Breast epithelium (tissue), 3 donors: Measurements from ENCODE around the gene BRD8.

Experiments used
- POLR2A ChIP-seq: fragments of 450-650 bp; IDR thresholded peaks from one replicate; pipeline ENCODE4 v1.6.1; 2016; ENCODE audit warnings: antibody characterized with exemption, mild to moderate bottlenecking, moderate library complexity
- POLR2AphosphoS5 ChIP-seq, 3 donors: sonication (generic); formaldehyde crosslinking; IDR thresholded peaks; one replicate each; pipeline ENCODE4 v1.6.1; 2017; ENCODE audit warnings: antibody characterized with exemption in 3 of 3
- TF ChIP-seq, protein P1 (sequence below), 3 donors: fragments of 450-650 bp; IDR thresholded peaks; one replicate each; pipeline ENCODE4 v1.5.1; 2016 to 2017; ENCODE audit warnings: antibody characterized with exemption in 3 of 3, mild to moderate bottlenecking in 3 of 3, moderate library complexity in 3 of 3

DNA sequence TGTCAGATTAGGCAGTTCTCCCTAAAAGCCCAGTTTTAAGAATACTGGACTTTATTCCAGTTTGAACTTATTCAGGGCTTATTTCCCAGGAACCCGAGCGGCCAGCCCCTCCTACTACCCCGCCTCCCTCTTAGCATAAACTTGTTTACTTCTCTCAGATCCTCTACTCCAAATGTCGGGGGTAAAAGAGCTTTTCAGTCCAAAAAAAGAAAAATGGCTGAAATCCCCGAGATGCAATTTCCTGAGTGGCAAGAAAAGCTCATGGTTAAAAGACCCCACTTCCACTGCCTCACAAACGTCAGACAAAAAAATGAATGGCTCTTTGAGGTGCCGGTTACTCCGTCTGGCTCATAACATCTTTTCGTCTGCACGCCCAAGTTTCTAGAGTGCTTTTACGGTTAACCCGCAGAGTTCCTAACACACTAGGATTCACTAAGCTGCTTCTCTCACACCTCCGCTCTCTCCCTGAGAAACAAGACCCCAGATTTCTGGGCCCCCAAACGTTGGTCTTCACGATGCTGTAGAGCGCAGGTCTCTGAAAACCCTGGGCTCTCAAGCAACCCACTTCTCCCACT is 402 bp downstream of the BRD8 start:
- TF ChIP-seq, protein P1, sequence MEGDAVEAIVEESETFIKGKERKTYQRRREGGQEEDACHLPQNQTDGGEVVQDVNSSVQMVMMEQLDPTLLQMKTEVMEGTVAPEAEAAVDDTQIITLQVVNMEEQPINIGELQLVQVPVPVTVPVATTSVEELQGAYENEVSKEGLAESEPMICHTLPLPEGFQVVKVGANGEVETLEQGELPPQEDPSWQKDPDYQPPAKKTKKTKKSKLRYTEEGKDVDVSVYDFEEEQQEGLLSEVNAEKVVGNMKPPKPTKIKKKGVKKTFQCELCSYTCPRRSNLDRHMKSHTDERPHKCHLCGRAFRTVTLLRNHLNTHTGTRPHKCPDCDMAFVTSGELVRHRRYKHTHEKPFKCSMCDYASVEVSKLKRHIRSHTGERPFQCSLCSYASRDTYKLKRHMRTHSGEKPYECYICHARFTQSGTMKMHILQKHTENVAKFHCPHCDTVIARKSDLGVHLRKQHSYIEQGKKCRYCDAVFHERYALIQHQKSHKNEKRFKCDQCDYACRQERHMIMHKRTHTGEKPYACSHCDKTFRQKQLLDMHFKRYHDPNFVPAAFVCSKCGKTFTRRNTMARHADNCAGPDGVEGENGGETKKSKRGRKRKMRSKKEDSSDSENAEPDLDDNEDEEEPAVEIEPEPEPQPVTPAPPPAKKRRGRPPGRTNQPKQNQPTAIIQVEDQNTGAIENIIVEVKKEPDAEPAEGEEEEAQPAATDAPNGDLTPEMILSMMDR (IDR thresholded peaks at IDR 0.05): no peak
- TF ChIP-seq POLR2A (no peak), POLR2AphosphoS5 (IDR thresholded peaks at IDR 0.05) (no peak)
